Neural cell (in vitro differentiated cells): ENCODE results near the gene CSMD2. TPM values are rescaled to one million over a fixed set of nuclear protein-coding genes. Genes with fewer than 3 reads are reported as not detected.

Source experiments
- H2AFZ ChIP-seq: fragments of 200-600, 300-800 bp; sonication (generic), shearing (Covaris generic); 2 replicates; pipeline ENCODE4 v1.6.0; 2014; ENCODE audit warnings: low read depth, mild to moderate bottlenecking, antibody characterized with exemption, low read length, moderate library complexity
- H3F3A ChIP-seq: fragments of 200-600 bp; shearing (Covaris generic); 2 replicates; pipeline ENCODE4 v1.6.1; 2016; ENCODE audit warnings: mild to moderate bottlenecking, moderate library complexity, mixed read lengths, antibody characterized with exemption, low read length; ENCODE audit not compliant: insufficient read depth, poor library complexity, severe bottlenecking
- H3K27ac ChIP-seq: fragments of 200-600, 300-800 bp; sonication (generic), shearing (Covaris generic); 2 replicates; pipeline ENCODE4 v1.5.1; 2014; ENCODE audit warnings: mild to moderate bottlenecking, low read length, moderate library complexity
- H3K27me3 ChIP-seq: fragments of 300-800, 200-600 bp; sonication (generic), shearing (Covaris generic); 2 replicates; pipeline ENCODE4 v1.6.0; 2014; ENCODE audit warnings: mild to moderate bottlenecking, low read depth, low read length, moderate library complexity; ENCODE audit not compliant: insufficient read depth
- H3K36me3 ChIP-seq: fragments of 300-800, 200-600 bp; sonication (generic), shearing (Covaris generic); 2 replicates; pipeline ENCODE4 v1.5.1; 2014; ENCODE audit warnings: mild to moderate bottlenecking, antibody characterized with exemption, low read length, moderate library complexity; ENCODE audit not compliant: insufficient read depth
- H3K4me2 ChIP-seq: fragments of 300-800, 200-600 bp; sonication (generic), shearing (Covaris generic); 2 replicates; pipeline ENCODE4 v1.6.0; 2014; ENCODE audit warnings: mild to moderate bottlenecking, low read length
- H3K4me3 ChIP-seq: fragments of 300-800, 200-600 bp; sonication (generic), shearing (Covaris generic); 2 replicates; pipeline ENCODE4 v1.5.1; 2014; ENCODE audit warnings: mild to moderate bottlenecking, low read length, moderate library complexity
- H3K79me2 ChIP-seq: fragments of 200-600 bp; shearing (Covaris generic); replicated peaks from 2 replicates; pipeline ENCODE4 v1.6.0; 2014; ENCODE audit warnings: mild to moderate bottlenecking, low read length, moderate library complexity; ENCODE audit not compliant: insufficient read depth
- H3K9ac ChIP-seq: fragments of 300-800, 200-600 bp; sonication (generic), shearing (Covaris generic); 2 replicates; pipeline ENCODE4 v1.6.1; 2016; ENCODE audit warnings: mild to moderate bottlenecking, low read length, mixed read lengths
- H3K9me2 ChIP-seq: fragments of 200-600 bp; shearing (Covaris generic); 2 replicates; pipeline ENCODE4 v1.6.1; 2016; ENCODE audit warnings: mild to moderate bottlenecking, low read length, mixed read lengths; ENCODE audit not compliant: insufficient read depth
- H3K9me3 ChIP-seq: fragments of 200-600, 300-800 bp; sonication (generic), shearing (Covaris generic); 2 replicates; pipeline ENCODE4 v1.6.1; 2016; ENCODE audit warnings: mild to moderate bottlenecking, mixed run types, low read length, moderate library complexity, mixed read lengths
- H4K20me1 ChIP-seq: fragments of 200-600 bp; shearing (Covaris generic); 2 replicates; pipeline ENCODE4 v1.6.1; 2016; ENCODE audit warnings: mild to moderate bottlenecking, mixed run types; ENCODE audit not compliant: insufficient read depth
- CTCF ChIP-seq: fragments of 450-650 bp; IDR thresholded peaks from 2 replicates; pipeline ENCODE4 v1.5.1; 2014; ENCODE audit warnings: antibody characterized with exemption, mild to moderate bottlenecking, moderate library complexity; ENCODE audit not compliant: poor library complexity, severe bottlenecking
- EP300 ChIP-seq: fragments of 450-650 bp; conservative IDR thresholded peaks from 2 replicates; pipeline ENCODE4 v1.6.1; 2014; ENCODE audit warnings: antibody characterized with exemption, mild to moderate bottlenecking, moderate library complexity; ENCODE audit not compliant: poor library complexity, severe bottlenecking
- EZH2 ChIP-seq: fragments of 200-600, 300-800 bp; shearing (Covaris generic), sonication (generic); IDR thresholded peaks from 2 replicates; pipeline ENCODE4 v1.6.1; 2014; ENCODE audit warnings: antibody characterized with exemption, low read length, borderline replicate concordance, mild to moderate bottlenecking; ENCODE audit not compliant: insufficient read depth, poor library complexity, severe bottlenecking
- MXI1 ChIP-seq: fragments of 450-650 bp; conservative IDR thresholded peaks from 2 replicates; pipeline ENCODE4 v1.6.1; 2014; ENCODE audit warnings: antibody characterized with exemption, mild to moderate bottlenecking; ENCODE audit not compliant: poor library complexity, severe bottlenecking
- POLR2AphosphoS5 ChIP-seq: IDR thresholded peaks from 2 replicates; pipeline ENCODE4 v1.6.1; 2012
- RAD21 ChIP-seq: fragments of 450-650 bp; conservative IDR thresholded peaks from 2 replicates; pipeline ENCODE4 v1.6.1; 2014; ENCODE audit warnings: antibody characterized with exemption, mild to moderate bottlenecking, moderate library complexity
- REST ChIP-seq: IDR thresholded peaks from 2 replicates; pipeline ENCODE4 v1.6.1; 2012; ENCODE audit warnings: borderline replicate concordance
- SMC3 ChIP-seq: fragments of 450-650 bp; conservative IDR thresholded peaks from 2 replicates; pipeline ENCODE4 v1.6.1; 2014; ENCODE audit warnings: antibody characterized with exemption, mild to moderate bottlenecking, moderate library complexity; ENCODE audit not compliant: poor library complexity
- TAF1 ChIP-seq: IDR thresholded peaks from 2 replicates; pipeline ENCODE4 v1.6.1; 2012; ENCODE audit warnings: low read depth
- polyA plus RNA-seq: library from polyadenylated mRNA; depleted of rRNA; stranded (reverse); fragments of >200 nt; gene quantifications from 2 replicates; pipeline ENCODE4 v1.2.3, GENCODE V29; 2014

The CSMD2 gene
- polyA plus RNA-seq, 1 donor from 2014 or later = 9.6 TPM

- no peak overlapping the region for H3K9ac ChIP-seq
- H3K27ac ChIP-seq = no peak overlapping the region
- no peak overlapping the region for H3K4me2 ChIP-seq
- peaks cover 35% of the 10 kb centered on the region for H3K36me3 ChIP-seq
- no peaks in the 10 kb centered on the region for H4K20me1 ChIP-seq
- H3F3A ChIP-seq = no peaks in the 10 kb centered on the region
- TF ChIP-seq EZH2 = no peak
- no peak for TF ChIP-seq REST
- no peak for TF ChIP-seq TAF1
- TF ChIP-seq POLR2AphosphoS5 = no peak
- TF ChIP-seq MXI1 = no peak
- TF ChIP-seq CTCF = no peak
- TF ChIP-seq EP300 = no peak
- TF ChIP-seq SMC3 = no peak
- no peak for TF ChIP-seq RAD21
- H3K4me3 ChIP-seq = no peak overlapping the region
- H2AFZ ChIP-seq = no peak overlapping the region
- H3K9me3 ChIP-seq = no peaks in the 10 kb centered on the region
- no peaks in the 10 kb centered on the region for H3K9me2 ChIP-seq
- H3K27me3 ChIP-seq = no peaks in the 10 kb centered on the region
- H3K79me2 ChIP-seq = no peaks in the 10 kb centered on the region
Observed at GRCh38 chr1:33488624-33489023, 676.4 kb downstream of the CSMD2 start.

GRCh38 chr1:33482412-33482811 lies 682.6 kb downstream of the CSMD2 start:
- Histone ChIP-seq H3K27ac (no peak overlapping the region), H2AFZ (no peak overlapping the region), H3F3A (no peaks in the 10 kb centered on the region), H4K20me1 (no peaks in the 10 kb centered on the region), H3K27me3 (no peaks in the 10 kb centered on the region), H3K36me3 (peaks cover 10% of the 10 kb centered on the region), H3K79me2 (no peaks in the 10 kb centered on the region), H3K9me3 (no peaks in the 10 kb centered on the region), H3K4me3 (no peak overlapping the region), H3K4me2 (no peak overlapping the region), H3K9ac (no peak overlapping the region), H3K9me2 (no peaks in the 10 kb centered on the region)
- no peak for TF ChIP-seq TAF1
- no peak for TF ChIP-seq POLR2AphosphoS5
- no peak for TF ChIP-seq MXI1
- TF ChIP-seq REST = no peak
- no peak for TF ChIP-seq SMC3
- no peak for TF ChIP-seq EP300
- no peak for TF ChIP-seq CTCF
- no peak for TF ChIP-seq EZH2
- no peak for TF ChIP-seq RAD21
